HG03175 (cell line): ENCODE data around the gene KCNAB3.

Experiments
- ATAC-seq: cut with Tn5 transposase; IDR thresholded peaks from one replicate; pipeline ENCODE4 v1.9.1; 2021; ENCODE audit warnings: mild to moderate bottlenecking, moderate library complexity; ENCODE audit not compliant: unreplicated experiment

The KCNAB3 gene

DNA sequence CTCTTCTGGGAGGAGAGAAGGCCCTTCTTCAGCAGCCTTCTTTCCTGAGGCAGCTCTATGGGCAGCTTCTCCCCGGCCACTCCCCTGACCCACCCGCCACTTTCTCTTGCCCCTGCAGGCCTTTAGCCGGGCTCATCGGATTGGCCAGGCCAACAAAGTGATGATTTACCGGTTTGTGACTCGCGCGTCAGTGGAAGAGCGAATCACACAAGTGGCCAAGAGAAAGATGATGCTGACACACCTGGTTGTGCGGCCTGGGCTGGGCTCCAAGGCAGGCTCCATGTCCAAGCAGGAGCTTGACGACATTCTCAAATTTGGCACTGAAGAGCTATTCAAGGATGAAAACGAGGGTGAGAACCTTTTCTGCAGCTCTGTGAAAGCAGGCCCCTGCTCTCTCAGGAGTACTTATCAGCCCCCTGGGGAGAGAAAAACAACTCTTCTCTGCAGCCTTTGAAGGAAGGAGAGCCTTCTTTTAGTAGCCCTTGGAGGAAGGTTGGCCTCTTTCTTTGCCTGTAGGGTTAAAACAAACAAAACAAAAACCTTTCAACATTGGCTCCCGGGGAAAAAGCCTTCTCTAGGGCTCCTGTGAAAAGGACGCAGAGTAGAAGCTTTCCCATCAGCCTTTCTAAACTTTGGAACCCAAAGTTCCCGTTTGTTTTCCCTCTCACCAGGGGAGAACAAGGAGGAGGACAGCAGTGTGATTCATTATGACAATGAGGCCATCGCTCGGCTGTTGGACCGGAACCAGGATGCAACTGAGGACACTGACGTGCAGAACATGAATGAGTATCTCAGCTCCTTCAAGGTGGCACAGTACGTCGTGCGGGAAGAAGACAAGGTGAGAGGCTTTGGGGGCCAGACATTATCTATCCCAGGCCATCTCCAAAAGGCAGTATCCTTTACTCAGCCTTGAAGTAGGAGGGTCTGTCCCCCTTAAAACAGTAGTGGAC lies 26.2 kb downstream of the KCNAB3 start:
- no peak for ATAC-seq

DNA sequence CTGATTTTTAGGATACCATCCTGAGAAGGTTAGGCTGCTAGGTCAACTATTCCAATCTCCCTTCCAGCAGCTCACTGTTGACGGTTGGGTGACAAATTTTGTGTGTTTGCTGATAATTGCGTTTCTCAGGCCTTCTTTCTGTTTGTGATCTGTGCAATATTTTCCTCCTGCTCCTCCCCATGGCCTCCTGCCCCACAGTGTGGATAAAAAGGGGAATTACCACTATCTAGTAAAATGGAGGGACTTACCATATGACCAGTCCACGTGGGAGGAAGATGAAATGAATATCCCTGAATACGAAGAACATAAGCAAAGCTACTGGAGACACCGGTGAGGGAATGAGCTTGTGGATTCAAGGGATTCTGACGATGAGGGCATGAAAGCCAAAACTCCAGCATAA lies 31.9 kb downstream of the KCNAB3 start:
- no peak for ATAC-seq

DNA sequence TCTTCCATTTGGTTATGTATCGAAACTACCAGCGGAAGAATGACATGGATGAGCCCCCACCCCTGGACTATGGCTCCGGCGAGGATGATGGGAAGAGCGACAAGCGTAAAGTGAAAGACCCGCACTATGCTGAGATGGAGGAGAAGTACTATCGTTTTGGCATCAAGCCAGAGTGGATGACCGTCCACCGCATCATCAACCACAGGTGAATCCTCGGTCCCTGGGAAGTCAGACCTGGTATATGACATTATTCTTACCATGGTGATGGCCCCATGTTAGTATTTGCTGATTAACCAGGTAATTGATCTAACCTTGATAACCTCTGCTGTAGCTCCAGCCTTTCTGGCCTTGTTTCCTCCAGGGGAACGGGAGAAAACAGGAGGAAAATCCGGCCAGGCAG lies 32.6 kb downstream of the KCNAB3 start:
- no peak for ATAC-seq

DNA sequence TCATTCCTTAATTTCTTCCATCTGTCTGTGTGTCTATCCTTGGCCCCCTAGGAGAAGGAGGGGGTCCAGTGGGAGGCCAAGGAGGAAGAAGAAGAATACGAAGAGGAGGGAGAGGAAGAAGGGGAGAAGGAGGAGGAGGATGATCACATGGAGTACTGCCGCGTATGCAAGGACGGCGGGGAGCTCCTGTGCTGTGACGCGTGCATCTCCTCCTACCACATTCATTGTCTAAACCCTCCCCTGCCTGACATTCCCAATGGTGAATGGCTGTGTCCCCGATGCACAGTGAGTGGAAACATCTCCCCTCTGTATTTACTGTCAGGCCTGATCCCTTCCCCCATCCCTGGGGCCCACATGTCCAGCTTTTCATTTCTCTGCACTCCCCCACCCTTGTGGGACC lies 34.8 kb downstream of the KCNAB3 start:
- ATAC-seq: no peak

DNA sequence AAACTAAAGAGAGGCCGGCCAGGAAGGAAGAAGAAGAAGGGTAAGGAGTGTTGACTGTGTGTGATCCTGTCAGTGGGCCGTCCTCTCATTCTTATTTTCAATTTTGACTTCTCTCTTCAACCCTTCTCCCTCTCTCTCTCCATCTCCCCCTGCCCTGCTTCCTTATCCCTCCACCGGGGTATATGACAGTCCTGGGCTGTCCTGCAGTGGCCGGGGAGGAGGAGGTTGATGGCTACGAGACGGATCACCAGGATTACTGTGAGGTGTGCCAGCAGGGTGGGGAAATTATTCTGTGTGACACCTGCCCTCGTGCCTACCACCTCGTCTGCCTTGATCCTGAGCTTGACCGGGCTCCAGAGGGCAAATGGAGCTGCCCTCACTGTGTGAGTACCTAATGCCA lies 35.4 kb downstream of the KCNAB3 start:
- ATAC-seq: no peak

DNA sequence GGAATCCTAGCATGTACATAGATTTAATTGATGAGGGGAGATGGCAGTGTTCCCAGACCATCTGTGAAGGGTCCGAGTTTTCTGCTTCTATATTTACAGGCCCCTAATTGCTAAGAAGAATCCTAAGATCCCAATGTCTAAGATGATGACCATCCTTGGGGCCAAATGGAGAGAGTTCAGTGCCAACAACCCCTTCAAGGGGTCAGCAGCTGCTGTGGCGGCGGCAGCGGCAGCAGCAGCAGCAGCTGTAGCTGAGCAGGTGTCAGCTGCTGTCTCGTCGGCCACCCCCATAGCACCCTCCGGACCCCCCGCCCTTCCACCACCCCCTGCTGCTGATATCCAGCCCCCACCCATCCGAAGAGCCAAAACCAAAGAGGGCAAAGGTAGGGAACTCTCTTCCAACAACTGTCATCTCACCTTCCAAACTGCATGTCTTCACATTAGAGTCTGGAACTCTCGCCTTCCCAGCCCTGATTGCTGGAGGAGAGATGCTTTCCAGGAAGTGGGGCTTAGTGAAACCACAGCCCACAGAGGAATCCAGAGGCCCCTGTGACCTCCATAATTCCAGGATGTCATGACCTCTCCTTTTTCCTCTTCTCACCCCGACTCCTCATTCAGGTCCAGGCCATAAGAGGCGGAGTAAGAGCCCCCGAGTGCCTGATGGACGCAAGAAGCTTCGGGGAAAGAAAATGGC lies 36.3 kb downstream of the KCNAB3 start:
- ATAC-seq: no peak

DNA sequence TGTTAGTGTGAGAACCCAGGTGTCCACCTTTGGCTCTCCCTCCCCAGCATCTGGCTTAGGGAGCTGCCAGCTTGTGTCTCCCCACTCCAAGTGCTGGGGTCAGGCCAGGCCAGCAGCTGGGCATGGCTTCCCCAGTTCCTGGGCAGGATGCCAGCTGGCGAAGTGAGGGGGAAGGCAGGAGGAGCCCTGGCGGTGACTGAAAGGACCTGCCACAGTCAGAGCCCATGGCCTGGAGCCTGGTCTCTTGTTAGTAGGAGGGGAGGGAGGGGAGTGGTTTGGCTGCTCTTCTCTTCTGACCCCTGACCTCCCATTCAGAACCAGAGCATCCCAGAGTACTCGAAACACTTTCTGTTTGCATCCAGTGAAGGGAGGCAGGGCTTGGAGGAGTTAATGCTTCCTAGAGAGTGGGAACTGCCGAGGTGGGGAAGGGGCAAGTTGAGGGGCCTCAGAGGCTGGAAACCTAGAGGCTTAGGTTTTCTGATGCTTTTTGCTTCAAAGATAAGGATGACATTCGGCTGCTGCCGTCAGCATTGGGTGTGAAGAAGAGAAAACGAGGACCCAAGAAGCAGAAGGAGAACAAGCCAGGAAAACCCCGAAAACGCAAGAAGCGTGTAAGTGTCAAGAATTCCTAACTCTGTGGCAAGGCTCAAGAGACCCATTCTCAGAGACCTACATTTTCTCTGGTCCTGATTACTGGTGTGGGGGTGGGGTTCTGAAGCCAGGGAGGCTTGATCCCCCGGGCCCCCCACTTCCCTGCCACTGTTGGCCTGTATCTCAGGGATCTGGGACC lies 40.3 kb downstream of the KCNAB3 start:
- no peak for ATAC-seq

DNA sequence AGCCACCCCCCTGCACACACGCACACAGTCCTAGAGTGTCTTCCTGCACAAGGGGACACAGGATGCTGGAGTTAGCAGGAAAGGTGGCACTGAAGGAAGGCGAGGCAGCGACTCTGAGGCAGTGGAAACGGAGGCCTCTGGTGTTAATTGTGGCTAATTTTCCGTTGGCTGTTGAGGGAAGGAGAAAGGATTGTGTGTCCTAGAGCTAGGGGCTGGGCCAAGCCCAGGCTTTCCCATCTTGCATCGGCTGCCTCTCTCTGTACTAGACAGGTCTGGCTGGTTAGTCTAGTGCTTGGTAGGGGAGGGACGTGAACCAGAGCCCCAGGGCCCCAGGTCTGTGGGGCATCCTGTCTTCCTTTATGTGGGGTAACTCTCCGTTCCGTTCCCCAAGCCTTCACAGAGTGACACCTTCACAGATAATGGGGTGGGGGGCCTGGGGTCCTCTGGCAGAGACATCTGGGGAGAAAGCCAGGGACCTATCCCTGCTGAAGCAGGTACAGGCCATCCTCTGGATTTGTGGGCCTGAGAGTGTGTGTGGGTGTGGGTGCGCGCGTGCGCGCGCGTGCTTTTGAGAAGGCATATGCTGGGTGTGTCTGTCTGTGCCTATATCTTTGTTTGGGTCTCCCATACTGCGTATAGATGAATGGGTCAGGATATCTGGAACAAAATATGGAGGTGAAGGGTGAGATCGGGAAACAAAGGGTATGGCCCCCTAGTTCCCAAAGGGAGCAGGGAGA lies 41.3 kb downstream of the KCNAB3 start, which contains the start of gene CHD3:
Gene CHD3, plus strand, starts transcription at position 606 of the 737 bp plus-strand sequence. CDS start 212 bp downstream, outside the sequence.
- ATAC-seq: no peak

DNA sequence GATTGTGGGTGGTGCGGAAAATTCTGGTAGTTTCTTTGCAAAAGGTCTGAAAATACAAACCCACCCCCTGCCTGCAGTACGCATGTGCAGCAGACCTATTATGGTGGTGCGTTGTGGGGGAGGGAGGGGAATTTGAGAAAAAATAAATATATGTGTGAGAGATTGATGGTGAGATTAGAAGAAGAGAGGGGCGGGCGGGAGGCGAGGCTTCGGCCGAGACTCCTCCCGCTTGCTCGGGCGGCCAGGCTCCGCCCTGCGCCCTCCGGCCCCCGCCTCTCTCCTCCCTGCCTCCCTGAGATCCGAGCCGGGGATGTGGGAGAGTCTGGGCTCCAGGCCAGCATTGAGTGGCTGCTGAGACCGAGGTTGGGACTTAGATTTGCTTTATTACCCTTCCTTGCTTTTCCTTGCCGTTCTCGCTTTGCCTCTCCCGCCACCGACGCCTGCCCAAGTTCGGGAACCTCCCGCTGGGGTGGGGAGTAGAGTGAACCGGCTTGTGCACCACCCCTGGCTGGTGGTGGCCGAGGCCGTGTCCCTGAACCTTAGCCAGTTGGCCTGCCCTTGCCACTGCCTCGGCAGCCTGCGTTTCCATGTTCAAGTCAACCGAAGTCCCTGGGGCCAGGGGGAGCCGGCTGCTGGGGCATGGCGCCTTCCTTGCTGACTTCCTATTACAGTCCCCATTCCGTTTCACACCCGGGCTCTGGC lies 42.0 kb downstream of the KCNAB3 start:
- ATAC-seq: peak; percentile 48

DNA sequence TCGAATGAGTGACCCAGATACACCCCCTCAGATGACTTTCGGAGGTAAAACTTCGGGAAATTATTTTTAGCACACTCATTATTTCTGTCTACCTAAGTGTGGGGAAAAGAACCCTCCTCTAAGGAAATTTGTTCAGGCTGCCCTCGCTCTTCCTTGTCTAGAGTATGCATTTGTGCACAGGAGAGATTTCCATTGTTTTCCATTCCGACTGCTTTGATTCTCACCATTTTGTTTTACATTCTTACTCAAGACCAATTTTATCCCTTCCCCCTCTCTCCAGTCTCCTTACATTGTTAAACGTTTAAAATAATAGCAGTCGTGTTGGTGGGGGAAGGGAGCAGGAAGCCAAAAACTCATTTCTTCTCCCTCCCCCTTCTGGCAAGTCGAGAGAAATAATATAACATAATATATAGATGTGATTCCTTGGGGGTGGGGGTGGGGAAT lies 42.6 kb downstream of the KCNAB3 start:
- ATAC-seq: no peak

DNA sequence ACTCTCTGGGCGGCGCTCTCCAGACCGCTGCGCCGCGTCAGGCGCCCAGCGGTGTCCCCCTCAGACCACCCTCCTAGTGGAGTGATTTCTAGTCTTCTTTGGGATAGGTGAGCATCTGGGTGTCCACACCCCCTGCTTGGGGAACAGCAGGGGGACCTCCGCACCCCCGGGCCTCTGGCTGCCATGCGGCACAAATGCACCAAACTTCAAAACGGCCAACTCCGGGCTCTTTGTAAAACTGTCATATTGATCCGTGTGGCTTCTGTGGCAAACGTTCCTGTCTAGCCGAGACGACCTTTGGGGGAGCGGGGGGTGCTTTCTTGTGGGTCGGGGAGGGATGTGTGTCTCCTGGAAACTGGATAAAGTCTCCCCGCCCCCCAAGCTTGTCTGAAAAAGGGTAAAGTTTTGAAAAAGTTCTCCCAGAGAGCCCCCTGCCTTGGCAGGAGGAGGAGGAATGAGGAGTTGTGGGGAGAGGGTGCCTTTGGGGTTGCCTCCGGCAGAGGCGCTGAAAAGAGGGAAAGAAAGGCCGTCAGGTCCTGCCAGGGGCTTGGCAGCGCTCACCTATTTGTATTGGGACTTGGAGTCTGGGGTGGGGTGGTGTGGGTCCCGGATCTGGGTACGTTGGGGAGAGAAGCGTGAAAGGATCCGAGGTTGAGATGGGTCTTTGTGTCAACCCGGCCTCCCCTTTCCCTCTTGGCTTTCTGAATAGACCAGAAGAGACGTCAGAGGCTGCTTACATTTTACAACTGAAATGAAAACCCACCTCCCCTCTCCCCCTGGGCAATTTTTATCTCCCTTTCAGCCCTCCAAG lies 43.2 kb downstream of the KCNAB3 start:
- no peak for ATAC-seq

DNA sequence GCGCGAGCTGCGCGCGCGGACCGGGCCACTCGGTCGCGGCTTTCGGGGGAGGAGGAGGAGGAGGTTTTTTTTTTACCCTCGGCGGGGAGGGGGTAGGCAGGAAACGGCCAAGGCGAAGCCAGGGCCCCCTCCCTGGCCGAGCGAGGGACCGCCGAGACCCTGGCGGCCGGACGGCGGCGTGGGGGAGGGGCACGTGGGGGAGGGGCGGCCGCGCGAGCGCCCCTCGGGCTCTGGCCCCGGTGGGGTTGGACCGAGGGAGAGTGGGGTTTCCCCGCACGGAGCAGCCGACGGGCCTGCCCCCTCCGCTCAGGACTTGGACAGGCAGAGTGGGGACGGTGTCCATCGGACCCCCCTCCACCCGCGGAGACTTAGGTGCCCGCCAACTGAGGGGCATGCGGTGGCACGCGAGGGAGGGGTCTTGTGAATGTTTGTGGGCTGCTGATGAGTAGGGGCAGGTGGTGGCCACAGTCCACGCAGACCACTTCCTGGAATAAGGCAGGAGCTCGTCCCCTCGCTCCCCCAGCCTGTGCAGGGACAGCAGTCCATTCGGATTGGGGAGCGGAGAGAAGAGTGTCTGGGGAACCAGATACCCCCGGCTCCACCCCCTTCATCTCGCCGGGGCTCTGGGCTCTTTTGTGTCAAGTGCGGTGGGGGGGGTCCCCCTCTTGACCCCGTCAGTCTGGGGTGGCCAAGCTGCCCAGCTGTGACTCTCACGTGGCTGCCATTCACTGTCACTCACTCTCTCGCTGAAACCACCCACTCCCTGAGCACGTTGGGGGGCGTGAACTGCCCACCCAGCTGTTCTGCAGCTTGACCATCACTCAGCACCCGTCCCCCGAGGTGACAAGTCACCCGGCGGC lies 44.1 kb downstream of the KCNAB3 start:
- ATAC-seq: no peak

DNA sequence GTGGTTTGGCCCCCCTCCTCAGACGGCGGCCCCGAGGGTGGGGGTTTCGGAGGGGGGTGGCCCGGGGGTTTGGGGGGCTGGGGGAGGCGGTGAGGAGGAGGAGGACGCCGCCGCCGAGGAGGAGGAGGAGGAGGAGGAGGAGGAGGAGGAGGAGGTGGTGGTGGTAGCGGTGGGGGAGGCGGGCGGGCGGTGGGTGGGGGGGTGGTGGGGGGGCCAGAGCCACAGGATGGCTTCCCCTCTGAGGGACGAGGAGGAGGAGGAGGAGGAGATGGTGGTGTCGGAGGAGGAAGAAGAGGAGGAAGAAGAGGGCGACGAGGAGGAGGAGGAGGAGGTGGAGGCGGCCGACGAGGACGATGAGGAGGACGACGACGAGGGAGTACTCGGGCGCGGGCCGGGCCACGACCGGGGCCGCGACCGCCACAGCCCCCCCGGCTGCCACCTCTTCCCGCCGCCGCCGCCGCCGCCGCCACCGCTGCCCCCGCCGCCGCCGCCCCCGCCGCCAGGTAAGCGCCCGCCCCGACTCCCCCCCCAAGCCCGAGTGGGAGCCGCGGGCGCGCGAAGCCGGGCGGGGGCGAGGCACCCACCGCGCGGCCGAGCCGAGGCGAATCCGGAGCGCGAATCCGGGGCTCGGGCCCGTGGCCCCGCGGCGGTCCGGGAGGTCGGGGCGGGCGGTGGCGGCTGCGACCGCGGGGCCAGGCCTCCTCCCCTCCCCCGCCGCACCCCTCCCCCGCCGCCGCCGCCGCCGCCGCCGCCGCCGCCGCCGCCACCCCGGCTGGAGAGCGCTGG lies 44.9 kb downstream of the KCNAB3 start:
- ATAC-seq: no peak

DNA sequence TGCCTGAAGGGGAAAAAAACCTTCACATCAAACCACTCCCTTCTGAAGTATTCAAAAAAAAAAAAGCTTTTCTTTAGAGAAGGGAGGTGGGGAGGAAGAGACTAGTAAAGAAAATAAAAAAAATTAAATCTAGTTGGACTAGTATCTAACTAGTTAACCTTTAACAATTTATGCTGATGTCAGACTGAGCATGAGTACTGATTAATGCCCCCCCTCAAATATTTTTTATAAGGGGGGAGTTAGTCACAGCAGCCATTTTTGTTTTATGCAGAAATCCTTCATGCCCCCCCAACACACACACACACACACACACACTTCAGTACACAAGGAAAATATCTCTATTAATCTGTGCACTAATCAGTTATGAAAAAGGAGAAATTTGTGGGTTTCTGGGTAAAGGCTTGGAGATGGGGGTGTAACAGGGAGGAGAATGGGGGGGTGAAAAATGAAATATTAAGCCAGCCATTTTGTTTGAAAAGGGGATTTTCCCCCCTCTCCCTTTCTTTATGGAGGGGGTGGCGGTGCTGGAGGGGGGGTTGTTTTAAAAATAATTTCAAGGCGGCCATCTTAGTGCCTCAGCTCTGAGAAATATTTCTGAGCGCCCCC lies 45.8 kb downstream of the KCNAB3 start:
- no peak for ATAC-seq

DNA sequence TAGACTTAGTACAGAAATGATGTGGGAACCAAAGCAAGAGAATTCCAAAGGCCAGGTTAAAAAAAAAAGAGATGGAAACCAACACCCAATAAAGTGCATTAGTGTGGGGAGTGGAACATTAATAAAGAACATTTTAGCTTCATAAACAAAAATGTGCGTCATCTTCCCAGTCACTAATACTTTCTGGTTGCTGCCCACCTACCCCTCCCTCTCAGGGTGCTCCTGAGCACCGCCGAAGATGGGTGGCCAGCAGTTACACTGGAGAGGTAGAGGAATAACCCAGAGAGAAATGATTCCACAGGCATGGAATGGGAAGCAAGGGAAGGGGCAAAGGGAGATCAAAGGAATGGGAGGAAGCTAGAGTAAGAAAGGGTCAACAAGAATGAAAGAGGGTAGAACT lies 47.0 kb downstream of the KCNAB3 start:
- ATAC-seq: no peak

DNA sequence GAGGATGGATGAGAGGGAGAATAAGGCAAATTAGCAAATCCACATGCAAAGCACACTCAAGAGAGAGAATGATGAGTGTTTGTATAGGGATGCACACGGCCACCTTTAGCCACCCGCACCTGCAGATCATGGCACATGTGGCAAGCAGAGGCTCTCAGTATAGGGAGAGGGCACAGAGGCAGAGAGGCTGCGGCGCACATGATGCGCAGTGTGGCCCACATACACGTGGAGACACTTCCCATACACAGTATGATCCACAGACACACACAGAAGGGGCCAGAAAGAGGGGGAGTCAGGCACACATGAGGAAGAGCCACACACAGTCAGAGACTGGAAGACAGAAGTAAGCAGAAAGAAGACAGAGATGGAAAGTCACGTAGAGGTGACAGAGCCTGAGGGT lies 47.6 kb downstream of the KCNAB3 start:
- no peak for ATAC-seq
